ENCODE data around the gene IL1R1.

GRCh38 chr2:102110171-102110570 lies 32.4 kb upstream of the IL1R1 start:
- no peak for TF ChIP-seq POLR2AphosphoS5 (IDR thresholded peaks at IDR 0.05; ENCODE audit: low read depth, low read length)
- TF ChIP-seq POLR2A (IDR thresholded peaks at IDR 0.05; ENCODE audit: low read depth, low read length): no peak
- no peak for TF ChIP-seq TAF1 (IDR thresholded peaks at IDR 0.05; ENCODE audit: borderline replicate concordance, low read depth, low read length)
